ENCODE results near the gene SHC3.

The SHC3 gene

DNA sequence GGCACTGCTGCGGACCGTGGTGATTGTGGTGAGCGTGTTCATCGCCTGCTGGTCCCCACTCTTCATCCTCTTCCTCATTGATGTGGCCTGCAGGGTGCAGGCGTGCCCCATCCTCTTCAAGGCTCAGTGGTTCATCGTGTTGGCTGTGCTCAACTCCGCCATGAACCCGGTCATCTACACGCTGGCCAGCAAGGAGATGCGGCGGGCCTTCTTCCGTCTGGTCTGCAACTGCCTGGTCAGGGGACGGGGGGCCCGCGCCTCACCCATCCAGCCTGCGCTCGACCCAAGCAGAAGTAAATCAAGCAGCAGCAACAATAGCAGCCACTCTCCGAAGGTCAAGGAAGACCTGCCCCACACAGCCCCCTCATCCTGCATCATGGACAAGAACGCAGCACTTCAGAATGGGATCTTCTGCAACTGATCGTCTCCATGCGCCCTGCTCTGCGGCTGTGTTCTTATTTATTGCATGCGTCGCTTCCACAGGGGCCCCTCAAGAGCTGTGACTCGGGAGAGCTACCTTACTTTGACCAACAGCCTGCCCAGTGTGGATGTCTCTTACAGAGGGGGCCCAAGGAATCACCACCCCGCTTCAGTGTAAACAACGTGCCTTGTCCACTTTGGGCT, 176.6 kb downstream of the SHC3 start:
- no peak for DNase-seq (ENCODE audit: low read depth, low spot score)

GRCh38 chr9:89000973-89001916, 177.4 kb downstream of the SHC3 start:
- peak; percentile 60 for DNase-seq (ENCODE audit: low read depth, low spot score)

DNA sequence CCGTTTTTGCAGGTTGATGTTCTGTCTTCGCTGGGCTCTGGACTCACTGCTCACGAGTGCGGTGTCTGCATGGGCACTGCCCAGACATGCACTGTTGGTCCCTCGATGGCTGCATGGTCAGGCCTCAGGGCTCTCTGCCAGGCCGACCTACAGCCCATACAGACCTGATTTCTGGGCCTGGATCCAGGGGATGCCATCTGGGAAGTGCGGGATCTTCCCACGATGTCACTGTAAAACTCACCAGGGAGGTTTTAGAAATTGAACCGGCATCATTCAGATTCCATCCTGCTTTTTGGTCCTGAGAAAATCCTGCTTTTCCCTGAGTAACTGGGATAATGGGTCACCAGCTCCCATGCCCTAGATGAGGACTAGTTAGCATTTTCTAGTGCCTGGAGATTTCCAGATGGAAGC, 178.2 kb downstream of the SHC3 start:
- no peak for DNase-seq (ENCODE audit: low read depth, low spot score)

- DNase-seq (ENCODE audit: low read depth, low spot score): no peak
Observed at GRCh38 chr9:88998911-88999310, 179.7 kb downstream of the SHC3 start.

GRCh38 chr9:88998503-88998902, 180.1 kb downstream of the SHC3 start:
- no peak for DNase-seq (ENCODE audit: low read depth, low spot score)

DNA sequence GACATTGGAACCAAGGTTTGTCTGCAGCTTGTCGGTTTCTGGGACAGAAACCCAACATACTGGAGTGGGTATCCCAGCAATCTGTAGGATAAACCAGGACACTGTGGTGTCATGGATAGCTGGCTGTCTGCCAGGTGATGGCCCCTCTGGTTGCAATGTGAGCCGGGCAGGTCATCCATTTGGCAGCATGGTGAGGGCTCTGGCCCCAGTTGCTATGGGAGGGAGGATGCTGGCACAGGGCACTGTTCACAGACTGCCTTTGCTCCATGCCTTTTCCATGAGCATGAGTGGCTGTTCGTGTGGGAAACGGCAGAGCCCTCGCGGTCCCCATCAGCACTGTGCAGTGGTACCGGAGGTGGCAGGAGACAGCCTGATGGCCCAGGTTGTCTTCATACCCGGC, 181.0 kb downstream of the SHC3 start:
- DNase-seq (ENCODE audit: low read depth, low spot score): no peak

- no peak for DNase-seq (ENCODE audit: low read depth, low spot score)
Observed at GRCh38 chr9:88996921-88997235, 181.7 kb downstream of the SHC3 start.

DNA sequence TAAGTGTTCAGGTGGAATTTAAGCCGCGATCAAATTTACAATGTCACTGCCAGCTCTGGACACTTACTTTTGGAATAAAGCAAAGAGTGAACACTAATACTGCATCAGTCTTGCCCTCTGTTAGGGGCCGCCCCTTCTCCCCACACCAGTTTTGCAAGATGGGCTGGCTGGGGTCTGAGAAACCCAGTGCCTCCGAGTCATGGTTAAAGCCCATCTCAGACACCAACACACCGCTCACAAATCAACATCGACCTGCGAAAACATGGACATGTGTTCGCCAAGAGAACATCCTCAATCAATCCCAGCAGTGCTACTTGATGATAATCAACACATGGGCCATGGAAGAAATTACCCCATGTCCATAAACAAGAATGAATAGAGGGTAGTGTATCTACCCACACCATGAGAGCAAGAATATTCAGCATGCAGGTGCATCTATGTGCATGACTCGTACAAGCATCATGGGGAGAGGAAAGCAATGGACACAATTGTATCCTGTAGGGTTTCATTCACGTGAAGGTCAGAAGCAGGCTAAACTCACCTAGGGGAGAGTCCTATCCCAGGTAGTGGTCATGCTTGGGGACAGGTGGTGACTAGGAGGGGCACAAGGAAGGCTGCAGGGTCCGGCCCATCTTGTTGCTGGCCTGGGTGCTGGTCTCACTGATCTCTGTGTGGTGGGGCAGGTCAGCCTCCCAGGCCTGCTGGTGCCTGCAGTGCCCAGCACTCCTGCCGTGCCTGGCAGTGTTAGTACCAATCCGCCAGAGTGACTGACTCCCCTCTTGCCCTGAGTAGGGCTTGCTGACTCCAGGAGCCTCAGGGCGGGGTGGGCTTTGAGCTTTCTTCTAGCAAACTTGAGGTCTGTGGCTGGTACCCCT, 182.3 kb downstream of the SHC3 start:
- DNase-seq (ENCODE audit: low read depth, low spot score): no peak

GRCh38 chr9:88995627-88996026, 183.0 kb downstream of the SHC3 start:
- no peak for DNase-seq (ENCODE audit: low read depth, low spot score)

- no peak for DNase-seq (ENCODE audit: low read depth, low spot score)
Observed at GRCh38 chr9:88995200-88995577, 183.4 kb downstream of the SHC3 start.

- no peak for DNase-seq (ENCODE audit: low read depth, low spot score)
Observed at GRCh38 chr9:88994469-88995199, 184.0 kb downstream of the SHC3 start.

GRCh38 chr9:88993871-88994460, 184.7 kb downstream of the SHC3 start:
- no peak for DNase-seq (ENCODE audit: low read depth, low spot score)

GRCh38 chr9:88993327-88993726, 185.3 kb downstream of the SHC3 start:
- no peak for DNase-seq (ENCODE audit: low read depth, low spot score)

- no peak for DNase-seq (ENCODE audit: low read depth, low spot score)
Observed at GRCh38 chr9:88992556-88992955, 186.1 kb downstream of the SHC3 start.

DNA sequence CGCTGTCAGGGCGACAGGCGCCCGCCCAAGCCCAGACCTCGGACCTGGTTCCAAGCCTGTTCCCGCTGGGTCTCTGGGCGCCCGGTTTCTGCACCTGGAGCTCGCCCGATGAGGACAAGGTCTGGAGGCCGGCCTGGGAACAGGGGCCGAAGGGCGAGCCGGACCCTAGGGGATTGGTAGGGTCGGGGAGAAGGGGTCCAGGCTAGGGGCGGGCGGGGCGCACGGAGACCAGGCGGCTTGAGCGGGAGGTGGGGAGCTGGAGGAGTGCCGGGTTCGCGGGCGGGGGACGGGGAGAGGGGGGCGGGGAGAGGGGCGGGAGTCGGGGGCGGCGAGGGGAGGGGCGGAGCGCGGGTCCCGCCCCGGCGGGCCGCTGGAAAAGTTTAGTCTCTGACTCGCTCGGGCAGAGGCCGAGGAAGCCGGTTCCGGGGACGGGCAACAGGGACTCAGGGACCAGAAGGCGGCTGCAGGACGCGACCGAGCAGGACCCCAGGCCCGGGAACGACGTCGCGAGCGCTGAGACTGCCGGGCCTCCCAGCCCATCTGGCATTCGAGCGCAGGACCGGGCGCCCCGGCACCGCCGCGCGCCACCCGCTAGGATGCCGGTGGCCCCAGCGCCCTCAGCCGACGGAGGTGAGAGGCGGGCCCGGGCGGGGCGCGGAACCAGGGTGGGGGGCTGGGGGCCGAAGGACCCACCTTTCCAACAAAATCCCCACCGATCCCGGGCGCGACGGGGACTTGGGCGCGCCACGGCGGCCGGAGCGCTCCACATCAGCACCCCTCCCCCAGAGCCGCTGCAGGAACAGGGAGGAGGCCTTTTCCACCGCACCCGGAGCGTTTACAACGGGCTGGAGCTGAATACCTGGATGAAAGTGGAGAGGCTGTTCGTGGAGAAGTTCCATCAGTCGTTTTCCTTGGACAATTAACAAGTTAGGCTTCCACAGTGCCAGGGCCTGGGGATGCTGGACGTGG, 187.3 kb downstream of the SHC3 start, which contains the start of gene S1PR3:
S1PR3 (plus strand) TSS at position 403 of the 969 bp plus-strand sequence. CDS start 9,733 bp downstream, outside the sequence.
- no peak for DNase-seq (ENCODE audit: low read depth, low spot score)

GRCh38 chr9:88990729-88991065, 187.9 kb downstream of the SHC3 start:
- DNase-seq (ENCODE audit: low read depth, low spot score): no peak

GRCh38 chr9:88990041-88990728, 188.4 kb downstream of the SHC3 start:
- DNase-seq (ENCODE audit: low read depth, low spot score): no peak

GRCh38 chr9:88988796-88989641, 189.6 kb downstream of the SHC3 start:
- DNase-seq (ENCODE audit: low read depth, low spot score): no peak

Measured in iPS DF 19.7 (cell line).